Activated CD8-positive, alpha-beta memory T cell treated with anti-CD3 and anti-CD28 coated beads, Interleukin-2, amount 50 U/mL, for 1 hour (primary cell): ENCODE results near the gene CSNK1A1.
"Not testable (repeated sequence)": the region's sequence is repeated elsewhere in the genome, so short reads cannot be mapped to it uniquely, and the experiment has no call there.

ENCODE experiments used
- DNase-seq: peaks from one replicate; pipeline ENCODE4 v3.0.0-alpha.2; 2020; ENCODE audit errors: extremely low read depth

The CSNK1A1 gene

GRCh38 chr5:149572576-149573231 is 21.5 kb upstream of the CSNK1A1 start:
- DNase-seq = no peak

- DNase-seq = no peak
These were observed 20.9 kb upstream of the CSNK1A1 start for GRCh38 chr5:149572170-149572569.

GRCh38 chr5:149567226-149567625 is 16.0 kb upstream of the CSNK1A1 start:
- no peak for DNase-seq

GRCh38 chr5:149564542-149565140 is 13.4 kb upstream of the CSNK1A1 start:
- not testable (repeated sequence) for DNase-seq

- DNase-seq = no peak
These were observed 12.2 kb upstream of the CSNK1A1 start for GRCh38 chr5:149563466-149563865.

- DNase-seq = no peak
These were observed 10.6 kb upstream of the CSNK1A1 start for GRCh38 chr5:149561848-149562247.

- DNase-seq = no peak
These were observed 8.5 kb upstream of the CSNK1A1 start for GRCh38 chr5:149559706-149560105.

- DNase-seq = no peak
These were observed 1.4 kb upstream of the CSNK1A1 start for GRCh38 chr5:149552553-149553160.

GRCh38 chr5:149552038-149552494 is 827 bp upstream of the CSNK1A1 start:
- DNase-seq = no peak

- DNase-seq = no peak
These were observed 529 bp downstream of the CSNK1A1 start for GRCh38 chr5:149550594-149551226.

- no peak for DNase-seq
These were observed 1.0 kb downstream of the CSNK1A1 start for GRCh38 chr5:149550268-149550583.

GRCh38 chr5:149549461-149550267 is 1.6 kb downstream of the CSNK1A1 start:
- no peak for DNase-seq

- DNase-seq = no peak
These were observed 4.3 kb downstream of the CSNK1A1 start for GRCh38 chr5:149546974-149547373.

- DNase-seq = no peak
These were observed 5.9 kb downstream of the CSNK1A1 start for GRCh38 chr5:149545327-149545726.

GRCh38 chr5:149544028-149544420 is 7.2 kb downstream of the CSNK1A1 start:
- no peak for DNase-seq

- no peak for DNase-seq
These were observed 7.7 kb downstream of the CSNK1A1 start for GRCh38 chr5:149543361-149544027.

- DNase-seq = no peak
These were observed 9.3 kb downstream of the CSNK1A1 start for GRCh38 chr5:149541893-149542292.

- no peak for DNase-seq
These were observed 11.2 kb downstream of the CSNK1A1 start for GRCh38 chr5:149540089-149540488.

- DNase-seq = no peak
These were observed 13.8 kb downstream of the CSNK1A1 start for GRCh38 chr5:149537374-149537975.

- DNase-seq = not testable (repeated sequence)
These were observed 15.5 kb downstream of the CSNK1A1 start for GRCh38 chr5:149535787-149536186.

GRCh38 chr5:149532413-149532812 is 18.8 kb downstream of the CSNK1A1 start:
- no peak for DNase-seq
